GM12891 (cell line): ENCODE data around the gene HOXC9.

Experiments
- DNase-seq: peaks from one replicate; pipeline ENCODE4 v3.0.0; 2011; ENCODE audit warnings: low spot score; ENCODE audit not compliant: insufficient read length
- FAIRE-seq: peaks from 2 replicates; lab custom pipeline; 2011; peaks lifted over from hg19 to GRCh38; lab: Jason Lieb, UNC
- PAX5 ChIP-seq: IDR thresholded peaks from 2 replicates; pipeline ENCODE4 v1.6.1; 2011; ENCODE audit warnings: low read length, moderate library complexity, mild to moderate bottlenecking; ENCODE audit not compliant: insufficient read depth, severe bottlenecking
- POLR2A ChIP-seq: IDR thresholded peaks from 2 replicates; pipeline ENCODE4 v1.6.1; 2011; ENCODE audit warnings: low read depth, low read length, control low read depth
- POLR2AphosphoS5 ChIP-seq: IDR thresholded peaks from 2 replicates; pipeline ENCODE4 v1.6.1; 2011; ENCODE audit warnings: low read depth, low read length, control low read depth
- POU2F2 ChIP-seq: IDR thresholded peaks from 2 replicates; pipeline ENCODE4 v1.6.1; 2011; ENCODE audit warnings: low read depth, mild to moderate bottlenecking, control low read depth, low read length, moderate library complexity
- SPI1 ChIP-seq: IDR thresholded peaks from 2 replicates; pipeline ENCODE4 v1.6.1; 2011; ENCODE audit warnings: low read depth, low read length, control low read depth
- TAF1 ChIP-seq: IDR thresholded peaks from 2 replicates; pipeline ENCODE4 v1.6.1; 2011; ENCODE audit warnings: low read depth, low read length, control low read depth

HOXC9 gene

DNA sequence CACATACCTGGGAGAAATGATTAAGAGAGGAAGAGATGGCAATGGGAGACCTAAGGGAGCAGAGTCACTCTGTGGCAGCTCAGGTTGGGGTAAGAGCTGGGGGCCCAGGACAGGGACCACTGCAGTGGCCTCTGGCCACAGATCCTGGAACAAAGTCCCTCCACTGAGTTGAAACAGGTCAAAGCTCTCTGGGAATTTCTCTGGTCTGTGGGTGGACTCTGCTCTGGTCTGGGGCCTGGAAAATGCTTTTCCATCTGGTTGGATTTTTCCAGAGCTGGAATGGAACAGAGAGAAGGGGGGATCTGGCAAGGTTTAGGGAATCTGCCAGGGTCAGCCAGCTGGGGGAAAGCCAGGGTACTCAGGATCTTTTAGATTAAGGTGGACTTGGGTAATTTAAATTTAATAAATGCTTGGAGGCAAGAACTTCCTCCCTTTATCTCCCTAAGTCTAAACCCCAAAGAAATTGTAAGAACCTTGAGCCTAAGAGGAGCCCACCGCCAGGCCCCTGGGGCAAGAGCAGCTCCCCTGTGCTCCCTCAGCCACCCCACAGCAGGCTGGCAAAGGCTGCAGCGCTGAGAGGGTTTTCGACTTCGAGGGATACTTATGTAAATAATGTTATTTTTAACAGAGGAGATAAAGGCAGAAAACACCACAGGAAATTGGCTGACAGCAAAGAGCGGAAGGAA lies 11.3 kb upstream of the HOXC9 start:
- FAIRE-seq (no peak), DNase-seq (no peak)
- TF ChIP-seq SPI1 (no peak), PAX5 (no peak), POLR2A (no peak), POLR2AphosphoS5 (no peak), POU2F2 (no peak), TAF1 (no peak)

DNA sequence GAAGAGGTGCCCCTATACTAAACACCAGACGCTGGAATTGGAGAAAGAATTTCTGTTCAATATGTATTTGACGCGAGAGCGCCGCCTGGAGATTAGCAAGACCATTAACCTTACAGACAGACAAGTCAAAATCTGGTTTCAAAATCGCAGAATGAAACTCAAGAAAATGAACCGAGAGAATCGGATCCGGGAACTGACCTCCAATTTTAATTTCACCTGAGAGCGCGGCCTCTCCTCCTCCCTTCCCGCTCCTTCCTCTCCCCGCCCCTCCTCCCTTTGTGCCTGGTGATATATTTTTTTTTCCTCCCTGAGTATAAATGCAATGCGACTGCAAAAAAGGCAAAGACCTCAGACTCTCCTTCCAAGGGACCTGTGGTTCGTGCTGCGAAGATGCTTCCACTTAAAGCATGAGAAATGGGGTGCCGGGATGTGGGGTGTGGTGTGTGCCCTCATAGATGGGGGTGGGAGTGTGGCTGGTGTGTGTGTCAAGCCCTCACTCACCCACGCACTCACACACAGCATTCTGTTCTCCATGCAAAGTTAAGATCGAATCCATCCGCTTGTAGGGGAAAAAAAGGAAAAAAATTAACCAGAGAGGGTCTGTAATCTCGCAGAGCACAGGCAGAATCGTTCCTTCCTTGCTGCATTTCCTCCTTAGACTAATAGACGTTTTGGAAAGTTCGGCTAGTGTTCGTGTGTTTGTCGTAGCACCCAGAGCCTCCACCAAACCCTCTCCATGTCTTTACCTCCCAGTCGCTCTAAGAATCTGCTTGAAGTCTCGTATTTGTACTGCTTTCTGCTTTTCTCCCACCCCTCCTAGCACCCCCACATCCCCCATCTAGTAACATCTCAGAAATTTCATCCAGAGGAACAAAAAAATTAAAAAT lies 10.5 kb upstream of the HOXC9 start:
- TF ChIP-seq TAF1 = no peak
- no peak for TF ChIP-seq POU2F2
- no peak for TF ChIP-seq POLR2AphosphoS5
- no peak for TF ChIP-seq SPI1
- no peak for TF ChIP-seq POLR2A
- TF ChIP-seq PAX5 = no peak
- DNase-seq (no peak), FAIRE-seq (peak; percentile 85)

DNA sequence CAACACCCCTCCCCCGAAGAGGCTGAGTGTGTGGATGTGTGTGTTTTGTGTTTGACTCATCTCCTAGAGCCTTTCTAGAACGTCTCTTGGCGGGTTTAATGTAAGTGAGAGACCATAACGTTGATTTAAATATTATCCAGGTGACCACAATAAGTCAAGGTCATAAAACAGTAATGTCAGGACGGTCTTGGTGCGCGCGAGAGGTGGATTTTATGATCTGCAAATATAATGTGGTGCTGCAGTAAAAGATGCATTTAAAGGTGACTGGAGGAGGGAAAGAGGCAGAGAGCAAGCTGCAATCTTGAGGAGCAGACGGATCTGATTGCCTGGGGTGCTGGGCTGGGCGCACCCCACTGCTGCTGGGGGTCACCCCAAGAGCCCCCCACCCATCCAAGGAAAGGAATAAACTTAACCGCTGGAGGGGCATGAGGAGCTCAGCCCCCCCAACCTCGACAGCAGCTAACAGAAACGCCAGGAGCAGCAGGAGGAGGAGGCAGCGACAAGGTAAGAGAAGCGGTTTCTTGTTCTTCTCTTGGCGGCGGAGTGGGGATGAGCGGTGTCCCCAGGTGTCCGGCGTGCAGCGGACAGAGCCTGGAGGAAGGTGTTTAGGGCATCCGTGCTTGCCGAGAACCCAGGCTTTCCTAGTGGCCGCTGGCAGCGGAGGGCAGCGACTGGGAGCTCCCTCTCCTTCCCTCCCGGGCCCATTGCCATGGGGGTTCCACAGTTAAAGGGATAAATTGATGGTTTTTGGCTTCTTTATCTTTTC lies 9.5 kb upstream of the HOXC9 start:
- DNase-seq (no peak), FAIRE-seq (no peak)
- TF ChIP-seq TAF1 = no peak
- no peak for TF ChIP-seq POLR2A
- TF ChIP-seq SPI1 = no peak
- no peak for TF ChIP-seq POU2F2
- no peak for TF ChIP-seq PAX5
- TF ChIP-seq POLR2AphosphoS5 = no peak

DNA sequence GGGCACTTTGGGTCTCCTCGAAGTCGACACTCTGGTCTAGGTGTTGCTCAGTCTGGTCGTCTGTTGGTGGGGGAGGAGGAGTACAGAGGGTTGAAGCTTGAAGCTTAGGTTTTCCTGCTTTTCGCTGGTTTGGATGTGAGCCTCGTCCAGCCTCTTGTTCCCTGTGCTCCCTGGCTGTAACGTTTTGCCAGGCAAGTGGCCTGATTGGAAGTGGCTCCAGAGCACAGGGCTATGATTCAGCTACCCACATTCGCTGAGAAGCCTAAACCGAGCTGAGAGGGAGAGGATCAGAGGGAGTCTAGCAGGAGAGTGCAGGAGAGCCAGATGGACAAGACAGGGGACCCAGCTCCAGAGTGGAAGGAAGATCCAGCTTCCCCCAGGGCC lies 8.9 kb upstream of the HOXC9 start:
- no peak for TF ChIP-seq POLR2AphosphoS5
- no peak for TF ChIP-seq POU2F2
- TF ChIP-seq SPI1 = no peak
- no peak for TF ChIP-seq PAX5
- DNase-seq = no peak
- FAIRE-seq = no peak

DNA sequence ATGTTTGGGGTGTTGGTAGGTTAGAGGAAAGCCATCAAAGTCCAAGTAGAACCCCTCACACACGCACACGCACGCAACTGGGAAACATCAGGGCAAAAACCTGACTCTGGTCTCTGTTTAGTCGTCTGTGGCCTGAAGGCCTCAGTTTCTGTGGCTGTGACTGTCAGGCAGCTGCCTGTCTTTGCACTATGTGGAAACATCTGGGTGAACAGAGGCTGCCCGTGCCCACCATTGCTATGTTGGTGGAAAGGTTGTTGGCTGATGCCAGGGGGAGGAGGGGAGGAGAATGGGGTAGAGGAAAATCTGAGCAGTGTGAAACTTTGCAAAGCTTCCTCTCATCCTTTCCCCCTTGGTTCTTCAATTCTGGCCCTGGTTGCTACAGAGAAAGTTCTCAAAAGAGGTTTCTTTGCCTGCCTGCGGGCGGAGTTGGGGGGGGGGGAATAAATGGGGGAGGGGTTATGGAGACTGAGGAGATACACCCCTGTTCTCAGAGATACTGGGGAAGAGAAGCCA lies 7.5 kb upstream of the HOXC9 start:
- DNase-seq = no peak
- FAIRE-seq = no peak
- TF ChIP-seq PAX5 (no peak), POLR2AphosphoS5 (no peak), POLR2A (no peak), TAF1 (no peak), SPI1 (no peak), POU2F2 (no peak)

DNA sequence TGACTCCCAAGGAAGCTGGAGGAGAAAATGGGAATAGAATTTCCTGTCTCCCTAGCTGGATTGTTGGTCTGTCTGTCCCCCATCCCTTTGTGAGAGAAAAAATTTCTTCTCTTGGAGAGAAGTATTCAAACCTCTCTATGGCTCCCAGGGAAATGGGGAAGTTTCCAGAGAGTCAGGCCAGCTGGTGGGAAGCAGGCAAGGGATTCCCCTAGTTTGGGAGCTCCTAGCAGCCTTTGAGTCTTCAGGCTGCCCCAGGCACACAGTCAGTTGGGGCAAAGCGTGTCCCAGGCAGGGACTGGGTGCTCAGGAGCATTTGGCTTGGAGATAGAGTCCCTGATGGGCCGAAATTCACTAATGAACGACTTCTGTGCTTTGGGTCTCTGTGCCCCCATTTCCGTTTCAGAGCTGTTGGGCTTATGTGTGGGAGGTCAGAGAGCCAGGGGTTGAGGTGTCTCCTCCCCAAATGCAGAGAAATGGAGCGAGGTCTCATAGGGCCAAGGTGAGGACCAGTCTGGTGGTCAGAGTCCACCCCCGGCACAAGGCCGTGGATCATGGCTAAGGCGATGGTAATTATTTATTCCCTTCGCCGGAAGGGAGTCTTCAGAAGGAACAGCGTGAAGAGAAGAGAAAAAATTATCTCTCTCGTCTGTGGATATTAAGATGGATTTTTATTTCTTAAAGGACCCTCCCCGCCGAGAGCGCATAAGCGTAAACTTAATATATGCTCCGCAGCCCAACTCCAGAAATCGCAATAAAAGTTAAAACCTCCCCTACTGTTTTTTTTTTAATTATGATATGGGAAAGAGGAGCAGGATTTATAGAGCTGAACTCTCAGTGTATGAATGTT lies 6.6 kb upstream of the HOXC9 start:
- DNase-seq (no peak), FAIRE-seq (no peak)
- TF ChIP-seq POLR2A (no peak), POU2F2 (no peak)

DNA sequence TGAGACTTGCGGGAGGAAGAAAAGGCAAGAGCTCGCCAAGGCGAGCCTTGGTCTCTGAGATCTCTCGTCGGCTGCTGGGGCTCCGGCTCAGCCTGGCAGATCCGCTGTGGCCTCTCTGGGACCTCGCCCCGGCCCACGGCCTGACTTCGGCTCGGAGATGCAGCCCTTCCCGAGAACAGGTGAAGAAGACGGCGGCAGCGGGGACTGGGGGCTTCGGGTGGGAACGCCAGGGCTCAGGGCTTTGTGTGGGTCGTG lies 6.0 kb upstream of the HOXC9 start:
- FAIRE-seq = no peak
- no peak for TF ChIP-seq POLR2AphosphoS5
- DNase-seq = no peak

DNA sequence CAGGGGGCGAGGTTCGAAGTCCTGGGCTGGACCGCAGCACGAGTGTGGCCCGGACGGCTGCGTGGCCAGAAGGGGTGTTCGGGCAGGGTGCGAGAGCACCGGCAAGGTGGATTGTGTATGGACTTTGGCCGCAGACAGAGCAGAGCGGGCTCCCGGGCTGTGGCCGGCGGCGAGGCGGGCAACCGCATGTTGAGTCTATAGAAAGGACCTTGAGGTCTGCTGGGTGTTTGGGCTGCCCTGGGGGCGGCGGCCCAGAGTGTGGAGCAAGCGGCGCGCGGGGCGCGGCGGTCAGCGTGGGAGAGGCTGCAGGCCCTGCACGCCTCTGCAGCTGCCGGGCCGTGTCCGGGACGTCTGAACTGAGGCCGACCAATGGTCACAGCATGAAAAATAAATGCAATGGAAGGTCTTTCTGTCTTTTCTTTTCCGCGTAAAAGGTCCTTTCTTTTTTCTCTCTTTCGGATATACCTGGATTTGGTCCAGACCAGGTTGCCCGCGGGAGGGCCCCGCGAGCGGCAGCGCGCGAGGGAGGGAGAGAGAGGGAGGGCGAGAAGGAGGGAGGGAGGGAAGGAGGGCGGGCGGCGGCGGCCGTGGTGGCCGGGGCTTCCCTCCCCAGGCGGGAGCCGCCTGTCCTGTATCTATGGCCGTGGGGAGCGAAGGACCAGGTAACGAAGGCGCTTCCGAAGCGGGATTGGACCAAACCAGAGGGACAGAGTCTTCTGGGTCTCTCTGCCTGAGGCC lies 5.5 kb upstream of the HOXC9 start:
- FAIRE-seq = no peak
- DNase-seq = no peak

DNA sequence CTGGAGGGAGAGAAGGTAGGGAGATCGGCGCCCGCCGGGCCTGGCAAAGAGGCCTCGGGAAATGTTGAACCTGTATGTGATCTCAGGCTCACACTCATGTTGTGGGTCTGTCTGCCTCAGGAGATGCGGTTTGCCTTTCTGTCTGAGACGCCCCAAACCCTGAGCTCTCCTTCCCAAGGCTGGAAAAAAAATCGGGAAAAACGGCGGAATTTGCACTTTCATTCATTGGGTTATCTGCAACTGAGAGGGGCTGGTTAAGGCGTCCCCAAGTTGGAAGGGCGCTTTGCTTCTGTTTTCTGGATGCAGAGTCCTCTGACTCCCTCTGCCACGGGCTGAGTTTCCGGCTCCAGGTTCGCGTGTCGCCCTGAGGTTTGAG lies 5.0 kb upstream of the HOXC9 start:
- no peak for FAIRE-seq
- no peak for DNase-seq
- TF ChIP-seq PAX5 = no peak
- no peak for TF ChIP-seq POU2F2
- no peak for TF ChIP-seq POLR2AphosphoS5
- no peak for TF ChIP-seq SPI1
- TF ChIP-seq TAF1 = no peak
- no peak for TF ChIP-seq POLR2A

More for the DNA sequence above, 5.5 kb upstream of the HOXC9 start:
- TF ChIP-seq SPI1 (no peak), POU2F2 (no peak), POLR2A (no peak), PAX5 (no peak), POLR2AphosphoS5 (no peak), TAF1 (no peak)
